Heart left ventricle (tissue), 13 donors: ENCODE measurements around the gene SCRN1.
"Not testable (repeated sequence)": the region's sequence is repeated elsewhere in the genome, so short reads cannot be mapped to it uniquely, and the experiment has no call there.

Source experiments
- POLR2A ChIP-seq, 2 donors: fragments of 450-650 bp; IDR thresholded peaks; one replicate each; pipeline ENCODE4 v1.6.1; 2017; ENCODE audit warnings: antibody characterized with exemption in 2 of 2, mild to moderate bottlenecking in 2 of 2, moderate library complexity in 2 of 2
- TF ChIP-seq, protein P1 (sequence below), 12 donors: fragments of 200-600 bp; sonication (generic) in 4 of 12; IDR thresholded peaks; one replicate each; pipeline versions ENCODE4 v1.5.0 to v1.8.0; 2018 to 2022; ENCODE audit warnings: antibody characterized with exemption in 12 of 12, mild to moderate bottlenecking in 5 of 12
- donor health status: ischemic (EF 13 %, LVEDD 7.1; RV severe dilation, severe dysfunction).
- donor health status: DM: no; HTN: yes; CAD: no.
- donor health status: DM: no; HTN: no; CAD: no.
- donor health status: ischemic (EF 25% LVEDD 6.9; RV normal size, moderate dysfunction).
- donor health status: ischemic (EF 25% LVEDD 5.7; RV mildly dilated, moderate dysfunction).
- donor health status: ischemic (EF 35%, LVEDD 5.7; RV mildly dilated, moderate dysfunction).
- donor health status: nonischemic (EF 11% LVEDD 7.7; RV severe dilation, severe dysfunction).
- donor health status: DM: yes; HTN: yes; CAD: no.
- donor health status: PGD.
- donor health status: ischemic (EF 29% LVEDD 5.4; RV normal size, mild dysfunction).
- donor health status: nonischemic (EF 23%, LVEDD 6.1; RV moderate dilation, normal function).

DNA sequence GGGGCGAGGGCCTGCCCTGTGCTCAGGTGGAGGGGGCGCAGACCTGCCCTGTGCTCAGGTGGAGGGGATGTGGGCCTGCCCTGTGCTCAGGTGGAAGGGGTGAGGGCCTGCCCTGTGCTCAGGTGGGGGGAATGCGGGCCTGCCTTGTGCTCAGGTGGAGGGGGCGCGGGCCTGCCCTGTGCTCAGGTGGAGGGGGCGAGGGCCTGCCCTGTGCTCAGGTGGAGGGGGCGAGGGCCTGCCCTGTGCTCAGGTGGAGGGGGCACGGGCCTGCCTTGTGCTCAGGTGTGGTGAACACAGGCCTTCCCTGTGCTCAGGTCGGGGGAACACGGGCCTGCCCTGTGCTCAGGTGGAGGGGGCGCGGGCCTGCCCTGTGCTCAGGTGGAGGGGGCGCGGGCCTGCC, 98.8 kb downstream of the SCRN1 start:
- TF ChIP-seq, protein P1, sequence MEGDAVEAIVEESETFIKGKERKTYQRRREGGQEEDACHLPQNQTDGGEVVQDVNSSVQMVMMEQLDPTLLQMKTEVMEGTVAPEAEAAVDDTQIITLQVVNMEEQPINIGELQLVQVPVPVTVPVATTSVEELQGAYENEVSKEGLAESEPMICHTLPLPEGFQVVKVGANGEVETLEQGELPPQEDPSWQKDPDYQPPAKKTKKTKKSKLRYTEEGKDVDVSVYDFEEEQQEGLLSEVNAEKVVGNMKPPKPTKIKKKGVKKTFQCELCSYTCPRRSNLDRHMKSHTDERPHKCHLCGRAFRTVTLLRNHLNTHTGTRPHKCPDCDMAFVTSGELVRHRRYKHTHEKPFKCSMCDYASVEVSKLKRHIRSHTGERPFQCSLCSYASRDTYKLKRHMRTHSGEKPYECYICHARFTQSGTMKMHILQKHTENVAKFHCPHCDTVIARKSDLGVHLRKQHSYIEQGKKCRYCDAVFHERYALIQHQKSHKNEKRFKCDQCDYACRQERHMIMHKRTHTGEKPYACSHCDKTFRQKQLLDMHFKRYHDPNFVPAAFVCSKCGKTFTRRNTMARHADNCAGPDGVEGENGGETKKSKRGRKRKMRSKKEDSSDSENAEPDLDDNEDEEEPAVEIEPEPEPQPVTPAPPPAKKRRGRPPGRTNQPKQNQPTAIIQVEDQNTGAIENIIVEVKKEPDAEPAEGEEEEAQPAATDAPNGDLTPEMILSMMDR (IDR thresholded peaks at IDR 0.05), result not testable (repeated sequence)
- TF ChIP-seq POLR2A (IDR thresholded peaks at IDR 0.05), result not testable (repeated sequence)
